ENCODE results near the gene PSG1. TPM values are rescaled to one million over a fixed set of nuclear protein-coding genes. Genes with fewer than 3 reads are reported as not detected.
"Not testable (repeated sequence)": the region's sequence is repeated elsewhere in the genome, so short reads cannot be mapped to it uniquely, and the experiment has no call there.

Gene PSG1
- total and polyA plus RNA-seq, 5 donors: not detected

- not testable (repeated sequence) for H3K27ac ChIP-seq (ENCODE audit: low read length); ATAC-seq
Observed at GRCh38 chr19:42852821-42853220, 26.7 kb downstream of the PSG1 start.

GRCh38 chr19:42851718-42852280, 27.7 kb downstream of the PSG1 start:
- H3K27me3 ChIP-seq (ENCODE audit: control insufficient read depth, insufficient read depth); ATAC-seq; H3K4me3 ChIP-seq (ENCODE audit: low read length); H3K4me1 ChIP-seq (ENCODE audit: control insufficient read depth, insufficient read depth, low read length); H3K27ac ChIP-seq (ENCODE audit: low read length); H3K9me3 ChIP-seq (ENCODE audit: control insufficient read depth, low read length); DNase-seq; intact Hi-C loops (cut with DNase I): not testable (repeated sequence)
- WGBS: 42% methylated on average over 1 of the region's 1 CpG

More at GRCh38 chr19:42852821-42853220, 26.7 kb downstream of the PSG1 start:
- intact Hi-C loops (cut with DNase I); H3K4me3 ChIP-seq (ENCODE audit: low read length); DNase-seq; H3K4me1 ChIP-seq (ENCODE audit: control insufficient read depth, insufficient read depth, low read length); H3K9me3 ChIP-seq (ENCODE audit: control insufficient read depth, low read length); H3K27me3 ChIP-seq (ENCODE audit: control insufficient read depth, insufficient read depth): not testable (repeated sequence)

DNA sequence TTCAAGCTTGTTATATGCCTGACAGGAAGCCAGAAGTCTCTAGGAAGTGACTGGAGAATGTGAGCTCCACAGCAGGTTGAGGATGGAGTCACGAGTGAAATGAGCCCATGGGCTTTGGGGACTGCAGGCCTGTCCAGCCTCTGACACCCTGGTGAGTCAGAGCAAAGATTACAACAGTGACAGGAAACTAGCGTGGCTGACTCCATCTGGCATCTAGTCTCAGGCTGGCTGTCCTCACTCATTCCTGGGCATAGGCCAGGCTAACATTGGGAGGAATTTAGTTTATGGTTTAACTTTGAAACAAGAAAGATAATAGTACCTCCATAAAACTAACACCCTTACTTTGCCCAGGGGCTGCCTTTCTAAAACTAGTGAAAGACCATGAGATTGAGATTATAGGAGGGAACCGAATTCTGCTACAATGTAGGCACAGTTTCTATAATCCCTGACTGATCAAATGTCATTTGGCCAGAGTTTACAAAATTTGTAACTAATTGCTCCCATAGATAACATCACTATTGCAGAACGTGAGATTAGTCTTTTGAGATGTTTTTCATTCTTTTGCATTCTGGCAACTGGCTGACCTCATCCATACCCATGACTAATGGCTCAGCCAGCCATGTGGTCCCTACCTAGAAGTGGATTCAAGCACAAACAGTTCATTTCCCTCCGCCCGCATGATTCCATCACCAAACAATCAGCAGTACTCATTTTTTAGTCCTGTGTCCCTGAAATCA, 28.4 kb downstream of the PSG1 start:
- H3K9me3 ChIP-seq (ENCODE audit: control insufficient read depth, low read length): no peaks in the 10 kb centered on the region
- WGBS: 48% methylated on average over 6 of the region's 6 CpGs
- peak; percentile 65 to 67 (median 67) for DNase-seq
- intact Hi-C loops (cut with DNase I): no loop called here
- no peaks in the 10 kb centered on the region for H3K4me1 ChIP-seq (ENCODE audit: control insufficient read depth, insufficient read depth, low read length)
- no peak overlapping the region for H3K4me3 ChIP-seq (ENCODE audit: low read length)
- H3K27me3 ChIP-seq (ENCODE audit: control insufficient read depth, insufficient read depth): no peaks in the 10 kb centered on the region
- no peak overlapping the region for H3K27ac ChIP-seq (ENCODE audit: low read length)
- ATAC-seq: peak in 1 of 2 donors; percentile 63

- 65% methylated on average over 2 of the region's 2 CpGs for WGBS
- ATAC-seq (no peak), DNase-seq (no peak)
- Histone ChIP-seq H3K4me3 (ENCODE audit: low read length) (no peak overlapping the region), H3K27me3 (ENCODE audit: control insufficient read depth, insufficient read depth) (no peaks in the 10 kb centered on the region), H3K4me1 (ENCODE audit: control insufficient read depth, insufficient read depth, low read length) (no peaks in the 10 kb centered on the region), H3K27ac (ENCODE audit: low read length) (no peak overlapping the region), H3K9me3 (ENCODE audit: control insufficient read depth, low read length) (no peaks in the 10 kb centered on the region)
- intact Hi-C loops (cut with DNase I): no loop called here
Observed at GRCh38 chr19:42846597-42846996, 32.9 kb downstream of the PSG1 start.

GRCh38 chr19:42843631-42844030, 35.9 kb downstream of the PSG1 start:
- intact Hi-C loops (cut with DNase I); H3K4me3 ChIP-seq (ENCODE audit: low read length); H3K9me3 ChIP-seq (ENCODE audit: control insufficient read depth, low read length); DNase-seq; ATAC-seq; H3K4me1 ChIP-seq (ENCODE audit: control insufficient read depth, insufficient read depth, low read length); H3K27ac ChIP-seq (ENCODE audit: low read length); H3K27me3 ChIP-seq (ENCODE audit: control insufficient read depth, insufficient read depth): not testable (repeated sequence)
- 56% methylated on average over 7 of the region's 7 CpGs for WGBS

DNA sequence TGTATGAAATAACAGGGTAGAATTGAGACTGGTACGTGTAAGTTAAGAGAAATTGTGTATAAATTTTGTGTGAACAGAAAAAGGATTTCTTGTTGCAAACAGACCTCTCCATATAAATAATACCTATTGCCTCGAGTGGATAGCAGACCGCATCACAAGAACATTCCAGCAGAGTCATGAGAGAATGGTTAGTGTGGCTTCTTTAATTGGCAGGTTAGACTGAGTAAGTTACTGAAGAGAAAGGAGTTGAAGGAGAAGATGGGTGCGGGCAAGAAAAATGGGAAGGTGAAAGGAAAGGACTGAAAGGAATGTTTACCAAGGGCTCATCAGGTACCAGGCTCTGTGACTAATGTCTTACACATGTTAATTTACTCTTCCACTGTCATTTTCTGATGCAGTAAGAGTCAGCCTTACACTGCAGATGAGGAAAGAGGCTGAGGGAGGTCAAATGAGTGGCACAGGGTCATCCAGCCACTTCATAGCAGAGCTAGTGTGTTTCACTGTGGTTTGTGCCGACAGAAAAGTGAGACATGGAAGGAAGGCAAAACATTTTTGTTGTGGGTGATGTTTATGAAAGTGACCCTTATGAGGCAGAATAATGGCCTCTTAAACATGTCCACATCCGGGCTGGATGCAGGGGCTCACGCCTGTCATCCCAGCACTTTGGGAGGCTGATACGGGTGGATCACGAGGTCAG, 46.6 kb downstream of the PSG1 start:
- H3K4me1 ChIP-seq (ENCODE audit: control insufficient read depth, insufficient read depth, low read length): not testable (repeated sequence)

DNA sequence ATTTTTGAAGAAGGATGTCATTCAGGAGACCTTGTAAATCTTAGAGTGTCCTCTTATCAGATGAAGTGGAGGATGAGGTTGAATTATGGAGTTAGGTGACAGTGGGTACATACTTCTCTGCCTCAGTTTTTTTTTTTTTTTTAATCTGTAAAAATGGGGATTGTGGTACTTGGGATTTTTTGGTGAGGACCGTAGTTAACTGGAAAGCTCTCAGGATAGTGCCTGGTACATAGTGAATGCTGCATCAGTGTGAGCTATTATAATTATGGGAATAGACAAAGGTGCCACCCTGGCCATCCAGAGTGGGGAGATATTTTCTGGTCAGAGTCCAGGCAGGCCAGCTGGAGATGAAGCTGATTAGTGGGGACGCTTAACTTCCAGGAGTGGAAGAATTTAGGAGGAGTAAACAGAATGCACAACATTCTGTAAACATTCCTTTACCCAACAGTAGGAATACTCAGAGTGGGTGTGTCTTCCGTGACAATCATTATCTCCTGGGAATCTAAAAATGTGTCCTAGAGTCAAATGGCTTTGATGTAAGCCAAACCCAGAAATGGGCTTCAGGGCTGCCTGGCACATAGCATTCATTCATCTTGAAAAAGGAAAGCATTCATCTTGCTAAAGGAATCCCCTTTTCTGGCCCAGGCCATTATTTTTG, 47.4 kb downstream of the PSG1 start:
- intact Hi-C loops (cut with DNase I); DNase-seq; H3K27ac ChIP-seq (ENCODE audit: low read length); H3K27me3 ChIP-seq (ENCODE audit: control insufficient read depth, insufficient read depth); H3K9me3 ChIP-seq (ENCODE audit: control insufficient read depth, low read length); H3K4me1 ChIP-seq (ENCODE audit: control insufficient read depth, insufficient read depth, low read length); H3K4me3 ChIP-seq (ENCODE audit: low read length); ATAC-seq: not testable (repeated sequence)
- WGBS: 70% methylated on average over 3 of the region's 3 CpGs

More for the DNA sequence above, 46.6 kb downstream of the PSG1 start:
- H3K27me3 ChIP-seq (ENCODE audit: control insufficient read depth, insufficient read depth); H3K4me3 ChIP-seq (ENCODE audit: low read length); DNase-seq; H3K9me3 ChIP-seq (ENCODE audit: control insufficient read depth, low read length); H3K27ac ChIP-seq (ENCODE audit: low read length); ATAC-seq; intact Hi-C loops (cut with DNase I): not testable (repeated sequence)
- WGBS: 85% methylated on average over 9 of the region's 9 CpGs

DNA sequence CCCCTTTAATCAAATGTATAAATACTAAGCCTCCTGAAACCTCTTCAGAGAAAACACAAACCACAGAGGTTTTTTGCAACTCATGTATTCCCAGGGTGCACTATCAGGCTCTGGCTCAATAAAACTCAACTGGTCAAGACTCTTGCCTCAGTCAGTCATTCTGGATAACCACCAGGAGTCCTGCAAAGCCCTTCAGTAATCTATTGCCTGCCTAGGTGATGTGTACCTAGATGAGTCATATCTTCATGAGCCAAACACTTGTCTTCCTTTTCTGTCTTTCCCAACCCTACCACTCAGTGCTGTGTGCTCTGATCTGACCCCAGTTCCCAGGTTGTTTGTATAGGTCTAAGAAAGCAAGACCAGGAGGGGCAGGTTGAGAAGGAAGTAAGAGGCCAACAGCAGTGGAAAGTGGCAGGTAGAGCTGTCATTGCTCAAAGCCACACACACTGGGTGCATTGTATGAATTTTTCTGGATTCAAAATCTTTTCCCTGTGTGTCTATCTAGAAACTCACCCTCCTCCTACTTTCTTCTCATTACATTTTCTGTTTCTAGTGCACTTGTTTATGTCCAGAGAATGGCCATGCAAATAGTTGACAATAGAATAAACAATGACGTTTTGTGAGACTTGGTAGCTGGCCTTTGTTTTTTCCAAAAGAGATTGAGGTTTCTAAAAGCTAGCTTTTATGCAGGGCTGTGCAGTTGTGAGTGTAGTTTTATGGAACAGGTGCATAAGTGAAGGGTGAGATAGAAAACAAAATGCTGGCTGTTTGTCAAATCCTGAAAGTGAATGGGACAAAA, 48.1 kb downstream of the PSG1 start:
- Histone ChIP-seq H3K27ac (ENCODE audit: low read length) (no peak overlapping the region), H3K4me3 (ENCODE audit: low read length) (no peak overlapping the region), H3K4me1 (ENCODE audit: control insufficient read depth, insufficient read depth, low read length) (no peaks in the 10 kb centered on the region), H3K27me3 (ENCODE audit: control insufficient read depth, insufficient read depth) (no peaks in the 10 kb centered on the region), H3K9me3 (ENCODE audit: control insufficient read depth, low read length) (no peaks in the 10 kb centered on the region)
- 53% methylated on average over 1 of the region's 1 CpG for WGBS
- intact Hi-C loops (cut with DNase I): no loop called here
- DNase-seq (no peak), ATAC-seq (no peak)

DNA sequence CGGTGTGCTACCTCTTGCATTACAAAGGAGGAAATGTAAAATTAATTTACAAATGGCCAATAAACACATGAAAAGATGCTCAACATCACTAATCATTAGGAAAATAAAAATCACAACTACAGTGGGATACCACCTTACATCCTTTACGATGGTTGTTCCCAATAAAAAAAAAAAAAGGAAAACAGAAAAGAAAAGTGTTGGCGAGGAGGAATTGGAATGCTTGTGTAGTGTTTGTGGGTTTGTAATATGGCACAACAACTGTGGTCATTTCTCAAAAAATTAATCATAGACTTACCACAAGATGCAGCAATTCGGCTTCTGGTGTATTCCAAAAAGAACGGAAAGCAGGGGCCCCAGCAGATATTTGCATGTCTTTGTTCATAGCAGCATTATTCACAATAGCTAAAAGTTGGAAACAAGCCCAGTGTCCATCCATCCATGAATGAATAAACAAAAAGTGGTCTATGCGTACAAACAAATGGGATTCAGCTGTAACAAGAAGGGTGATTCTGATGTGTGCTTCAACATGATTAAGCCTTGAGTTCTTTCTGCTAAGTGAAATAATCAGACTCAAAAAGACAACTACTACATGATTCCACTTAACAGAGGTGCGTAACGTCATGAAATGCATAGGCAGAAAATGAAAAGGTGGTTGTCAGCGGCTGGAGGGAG, 58.1 kb downstream of the PSG1 start:
- intact Hi-C loops (cut with DNase I); H3K4me1 ChIP-seq (ENCODE audit: control insufficient read depth, insufficient read depth, low read length); H3K27ac ChIP-seq (ENCODE audit: low read length); DNase-seq; H3K4me3 ChIP-seq (ENCODE audit: low read length); H3K9me3 ChIP-seq (ENCODE audit: control insufficient read depth, low read length); ATAC-seq; H3K27me3 ChIP-seq (ENCODE audit: control insufficient read depth, insufficient read depth): not testable (repeated sequence)
- 88% methylated on average over 9 of the region's 9 CpGs for WGBS

DNA sequence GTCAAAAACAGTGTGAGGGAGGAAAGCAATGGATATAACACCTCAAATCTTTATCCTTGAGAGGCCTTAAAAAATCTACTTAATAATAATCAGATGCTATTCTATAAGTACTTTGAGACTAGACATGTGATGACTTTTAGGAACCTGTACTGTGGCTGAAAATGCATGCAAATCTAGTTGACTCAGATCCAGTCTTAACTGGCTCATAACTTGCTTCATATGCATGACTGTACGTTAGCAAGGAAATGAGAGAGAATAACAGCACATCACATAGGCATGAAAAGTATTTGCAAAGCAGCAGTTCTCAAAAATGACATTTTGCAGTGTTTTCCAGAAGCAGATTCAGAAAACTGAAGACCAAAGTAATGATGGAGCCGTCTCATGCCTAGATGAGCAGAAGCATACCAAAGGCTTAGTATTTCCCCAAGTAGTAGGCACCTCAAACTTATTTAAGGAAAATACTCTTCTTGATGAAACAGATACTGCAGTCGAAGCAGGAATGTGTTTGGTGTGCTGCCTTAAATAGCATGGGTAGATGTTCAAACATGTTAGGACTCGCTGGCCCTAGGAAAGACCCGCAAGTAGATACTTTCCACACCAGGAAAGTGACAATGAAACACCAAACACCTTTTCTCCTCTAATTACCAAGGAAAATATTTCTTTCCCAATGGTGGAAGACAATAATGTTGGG, 59.4 kb downstream of the PSG1 start:
- H3K4me3 ChIP-seq (ENCODE audit: low read length); ATAC-seq; H3K27me3 ChIP-seq (ENCODE audit: control insufficient read depth, insufficient read depth); intact Hi-C loops (cut with DNase I); H3K4me1 ChIP-seq (ENCODE audit: control insufficient read depth, insufficient read depth, low read length); H3K9me3 ChIP-seq (ENCODE audit: control insufficient read depth, low read length); H3K27ac ChIP-seq (ENCODE audit: low read length); DNase-seq: not testable (repeated sequence)
- WGBS: 65% methylated on average over 5 of the region's 5 CpGs
